NB4 (cell line): ENCODE results near the gene IFT81.

Experiments used
- DNase-seq: peaks from one replicate; pipeline ENCODE4 v3.0.0; 2010; ENCODE audit warnings: low read depth
- H3K4me3 ChIP-seq: one replicate; pipeline ENCODE4 v1.5.1; 2011; ENCODE audit warnings: mild to moderate bottlenecking, low read depth, low read length, moderate library complexity
- CTCF ChIP-seq: IDR thresholded peaks from one replicate; pipeline ENCODE4 v1.5.1; 2012; ENCODE audit warnings: low read depth, low read length
- MYC ChIP-seq: IDR thresholded peaks from 2 replicates; pipeline ENCODE4 v1.6.1; 2011; ENCODE audit warnings: low read depth, low read length
- POLR2A ChIP-seq: IDR thresholded peaks from 2 replicates; pipeline ENCODE4 v1.6.1; 2011; ENCODE audit warnings: mild to moderate bottlenecking; ENCODE audit not compliant: insufficient read length; ENCODE audit errors: extremely low read depth
- TF ChIP-seq, protein P1 (sequence below): IDR thresholded peaks from 2 replicates; pipeline ENCODE4 v1.6.1; 2011; ENCODE audit warnings: low read depth, low read length

Gene IFT81

GRCh38 chr12:110183386-110183785 is 59.2 kb downstream of the IFT81 start:
- TF ChIP-seq, protein P1, sequence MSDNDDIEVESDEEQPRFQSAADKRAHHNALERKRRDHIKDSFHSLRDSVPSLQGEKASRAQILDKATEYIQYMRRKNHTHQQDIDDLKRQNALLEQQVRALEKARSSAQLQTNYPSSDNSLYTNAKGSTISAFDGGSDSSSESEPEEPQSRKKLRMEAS, result no peak
- TF ChIP-seq CTCF (no peak), MYC (no peak), POLR2A (no peak)
- DNase-seq, result no peak
- H3K4me3 ChIP-seq, result no peak overlapping the region

- DNase-seq, result no peak
Observed at GRCh38 chr12:110185626-110186025, 61.5 kb downstream of the IFT81 start.

GRCh38 chr12:110186059-110186458 is 61.9 kb downstream of the IFT81 start:
- no peak for TF ChIP-seq MYC
- TF ChIP-seq, protein P1, result no peak
- TF ChIP-seq CTCF, result no peak
- TF ChIP-seq POLR2A, result no peak
- H3K4me3 ChIP-seq, result no peak overlapping the region
- no peak for DNase-seq

More at GRCh38 chr12:110185626-110186025, 61.5 kb downstream of the IFT81 start:
- TF ChIP-seq MYC (no peak), POLR2A (no peak)
- H3K4me3 ChIP-seq, result no peak overlapping the region

DNA sequence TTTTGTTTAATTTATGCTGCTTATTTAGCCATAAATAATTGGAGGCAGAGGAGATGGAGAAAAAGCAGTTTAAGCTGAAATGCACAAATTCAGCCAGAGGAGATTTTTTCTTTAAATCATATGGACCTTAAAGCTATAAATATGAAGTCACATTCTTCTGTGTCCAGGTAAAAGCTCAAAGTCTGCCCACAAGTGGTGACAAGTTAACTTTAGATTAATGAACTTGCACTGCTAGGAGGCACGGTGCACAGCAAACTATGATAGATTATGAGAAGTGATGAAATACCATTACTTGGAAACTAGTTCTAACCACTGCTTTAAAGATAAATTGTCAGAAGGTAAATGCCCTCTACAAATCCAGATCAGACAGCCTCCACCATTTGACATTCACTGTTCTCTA is 69.0 kb downstream of the IFT81 start:
- TF ChIP-seq, protein P1, result no peak
- no peak for TF ChIP-seq POLR2A
- no peak for TF ChIP-seq MYC
- no peak for TF ChIP-seq CTCF
- DNase-seq, result no peak
- no peak overlapping the region for H3K4me3 ChIP-seq

GRCh38 chr12:110197003-110197402 is 72.8 kb downstream of the IFT81 start:
- no peak for DNase-seq
- no peak overlapping the region for H3K4me3 ChIP-seq
- TF ChIP-seq, protein P1, result no peak
- TF ChIP-seq MYC (no peak), POLR2A (no peak), CTCF (no peak)

- no peak overlapping the region for H3K4me3 ChIP-seq
- TF ChIP-seq CTCF (no peak), POLR2A (no peak), MYC (no peak)
- TF ChIP-seq, protein P1, result no peak
- DNase-seq, result no peak
Observed at GRCh38 chr12:110198386-110198785, 74.2 kb downstream of the IFT81 start.
